Breast epithelium (tissue), 4 donors: ENCODE measurements around the gene TEC. TPM values are rescaled to one million over a fixed set of nuclear protein-coding genes. Genes with fewer than 3 reads are reported as not detected.

Experiments used
- DNase-seq, 2 donors: peaks; one replicate each; pipeline ENCODE4 v3.0.0-alpha.2; 2019; ENCODE audit warnings: low spot score in 2 of 2
- H3K27ac ChIP-seq, 2 donors: fragments of 200-600 bp; sonication (generic) in 1 of 2; one replicate each; pipeline ENCODE4 v1.5.1; 2016 to 2019; ENCODE audit warnings: mild to moderate bottlenecking in 1 of 2
- H3K27me3 ChIP-seq, 2 donors: fragments of 200-600 bp; sonication (generic) in 1 of 2; one replicate each; pipeline versions ENCODE4 v1.5.1 to v1.6.0; 2017 to 2019; ENCODE audit warnings: control low read depth in 1 of 2, mild to moderate bottlenecking in 1 of 2
- H3K36me3 ChIP-seq: fragments of 200-600 bp; one replicate; pipeline ENCODE4 v1.5.1; 2019
- H3K4me1 ChIP-seq, 2 donors: fragments of 200-600 bp; sonication (generic); one replicate each; pipeline ENCODE4 v1.5.1; 2016 to 2019; ENCODE audit warnings: control low read depth in 1 of 2
- H3K4me3 ChIP-seq, 3 donors: fragments of 200-600 bp; sonication (generic); 1 replicate in 2 of 3; 2 replicates in 1 of 3; pipeline ENCODE4 v1.5.1; 2016 to 2019; ENCODE audit warnings: mild to moderate bottlenecking in 3 of 3, moderate library complexity in 2 of 3
- H3K9me3 ChIP-seq, 2 donors: fragments of 200-600 bp; sonication (generic) in 1 of 2; one replicate each; pipeline ENCODE4 v1.5.1; 2016 to 2019; ENCODE audit warnings: control low read depth in 1 of 2
- CTCF ChIP-seq, 3 donors: fragments of 450-650 bp; IDR thresholded peaks; one replicate each; pipeline ENCODE4 v1.5.1; 2016 to 2017; ENCODE audit warnings: antibody characterized with exemption in 3 of 3, mild to moderate bottlenecking in 3 of 3, moderate library complexity in 3 of 3
- POLR2A ChIP-seq: fragments of 450-650 bp; IDR thresholded peaks from one replicate; pipeline ENCODE4 v1.6.1; 2016; ENCODE audit warnings: antibody characterized with exemption, mild to moderate bottlenecking, moderate library complexity
- POLR2AphosphoS5 ChIP-seq, 3 donors: sonication (generic); formaldehyde crosslinking; IDR thresholded peaks; one replicate each; pipeline ENCODE4 v1.6.1; 2017; ENCODE audit warnings: antibody characterized with exemption in 3 of 3
- intact Hi-C: fragments of 100-400 bp; cut with DNase I; formaldehyde crosslinking; loops from one replicate; pipeline ENCODE4 v1.15.1; 2023; ENCODE audit warnings: low total_unique reads
- total RNA-seq, 3 donors: library from RNA; depleted of rRNA; stranded (reverse); fragments of >200 nt; gene quantifications; one replicate each; pipeline ENCODE4 v1.1.0, GENCODE V29; 2016

The TEC gene
- total RNA-seq, 3 donors from 2014 or later: 2.9 to 5.4 (median 5.1) TPM

GRCh38 chr4:48193096-48193836 is 76.4 kb downstream of the TEC start:
- Histone ChIP-seq H3K4me1 (no peaks in the 10 kb centered on the region), H3K4me3 (no peak overlapping the region), H3K9me3 (no peaks in the 10 kb centered on the region), H3K27me3 (no peaks in the 10 kb centered on the region), H3K27ac (no peak overlapping the region), H3K36me3 (no peaks in the 10 kb centered on the region)
- intact Hi-C loops: no loop called here
- no peak for DNase-seq
- TF ChIP-seq POLR2A: no peak
- TF ChIP-seq POLR2AphosphoS5 (IDR thresholded peaks at IDR 0.05): no peak
- TF ChIP-seq CTCF (IDR thresholded peaks at IDR 0.05): no peak

- Histone ChIP-seq H3K4me1 (no peaks in the 10 kb centered on the region), H3K27ac (no peak overlapping the region), H3K4me3 (no peak overlapping the region), H3K9me3 (no peaks in the 10 kb centered on the region), H3K27me3 (no peaks in the 10 kb centered on the region), H3K36me3 (no peaks in the 10 kb centered on the region)
- intact Hi-C loops: no loop called here
- DNase-seq: no peak
- TF ChIP-seq CTCF (IDR thresholded peaks at IDR 0.05): no peak
- no peak for TF ChIP-seq POLR2AphosphoS5 (IDR thresholded peaks at IDR 0.05)
- no peak for TF ChIP-seq POLR2A
These were observed 77.9 kb downstream of the TEC start for GRCh38 chr4:48191758-48192157.

GRCh38 chr4:48190839-48191238 is 78.8 kb downstream of the TEC start:
- Histone ChIP-seq H3K27me3 (no peaks in the 10 kb centered on the region), H3K4me3 (no peak overlapping the region), H3K9me3 (no peaks in the 10 kb centered on the region), H3K36me3 (no peaks in the 10 kb centered on the region), H3K27ac (no peak overlapping the region), H3K4me1 (no peaks in the 10 kb centered on the region)
- no peak for DNase-seq
- intact Hi-C loops: no loop called here
- TF ChIP-seq POLR2AphosphoS5 (IDR thresholded peaks at IDR 0.05) (no peak), CTCF (IDR thresholded peaks at IDR 0.05) (no peak), POLR2A (no peak)

GRCh38 chr4:48189731-48190130 is 79.9 kb downstream of the TEC start:
- H3K27me3 ChIP-seq: no peaks in the 10 kb centered on the region
- no peaks in the 10 kb centered on the region for H3K36me3 ChIP-seq
- DNase-seq: no peak
- intact Hi-C loops: no loop called here
- H3K9me3 ChIP-seq: no peaks in the 10 kb centered on the region
- no peak overlapping the region for H3K27ac ChIP-seq
- H3K4me3 ChIP-seq: no peak overlapping the region
- no peaks in the 10 kb centered on the region for H3K4me1 ChIP-seq
- TF ChIP-seq POLR2A: no peak
- no peak for TF ChIP-seq POLR2AphosphoS5 (IDR thresholded peaks at IDR 0.05)
- no peak for TF ChIP-seq CTCF (IDR thresholded peaks at IDR 0.05)

- intact Hi-C loops: no loop called here
- TF ChIP-seq POLR2A (no peak), CTCF (IDR thresholded peaks at IDR 0.05) (no peak), POLR2AphosphoS5 (IDR thresholded peaks at IDR 0.05) (no peak)
- no peaks in the 10 kb centered on the region for H3K4me1 ChIP-seq
- no peaks in the 10 kb centered on the region for H3K9me3 ChIP-seq
- H3K4me3 ChIP-seq: no peak overlapping the region
- H3K27me3 ChIP-seq: no peaks in the 10 kb centered on the region
- no peaks in the 10 kb centered on the region for H3K36me3 ChIP-seq
- DNase-seq: no peak
- no peak overlapping the region for H3K27ac ChIP-seq
These were observed 81.2 kb downstream of the TEC start for GRCh38 chr4:48188390-48188789.
